H1 (cell line): Measurements from ENCODE around the gene MGARP. TPM values are rescaled to one million over a fixed set of nuclear protein-coding genes. Genes with fewer than 3 reads are reported as not detected.

Experiments
- CTCF ChIA-PET: fragments of 300-600 bp; sonication (Branson Sonifier 250); formaldehyde crosslinking; loops from one replicate; lab custom pipeline; 2021; ENCODE audit not compliant: partially characterized antibody; lab: Charles Lee
- POLR2A ChIA-PET: fragments of 300-600 bp; sonication (Branson Sonifier 250); formaldehyde crosslinking; loops from one replicate; lab custom pipeline; 2021; ENCODE audit warnings: inconsistent platforms; ENCODE audit not compliant: partially characterized antibody; lab: Charles Lee
- DNase-seq, 2 experiments: peaks; one replicate each; pipeline versions ENCODE4 v3.0.0 to v3.0.0-alpha.2; 2010 to 2022; ENCODE audit warnings: low spot score in 2 of 2, low read depth in 1 of 2, mixed read lengths in 1 of 2
- FAIRE-seq: peaks from 2 replicates; lab custom pipeline; 2011; peaks lifted over from hg19 to GRCh38; lab: Jason Lieb, UNC
- H2AFZ ChIP-seq: 2 replicates; pipeline ENCODE4 v1.8.1; 2012; ENCODE audit warnings: low read length, inconsistent platforms
- H2AK5ac ChIP-seq: 2 replicates; pipeline ENCODE4 v1.6.1; 2013; ENCODE audit warnings: low read depth, low read length
- H2BK120ac ChIP-seq: replicated peaks from 2 replicates; pipeline ENCODE3; 2013; ENCODE audit warnings: low read depth, low read length, inconsistent platforms
- H2BK12ac ChIP-seq: 2 replicates; pipeline ENCODE4 v1.6.1; 2013; ENCODE audit warnings: low read depth, low read length
- H2BK15ac ChIP-seq: 2 replicates; pipeline ENCODE4 v1.6.1; 2013; ENCODE audit warnings: low read length
- H2BK20ac ChIP-seq: 2 replicates; pipeline ENCODE4 v1.6.1; 2013; ENCODE audit warnings: low read length
- H2BK5ac ChIP-seq: 2 replicates; pipeline ENCODE4 v1.6.1; 2013; ENCODE audit warnings: low read depth, low read length
- H3K14ac ChIP-seq: 2 replicates; pipeline ENCODE4 v1.6.1; 2013; ENCODE audit warnings: inconsistent platforms; ENCODE audit not compliant: insufficient read length
- H3K18ac ChIP-seq: 2 replicates; pipeline ENCODE4 v1.6.1; 2013; ENCODE audit warnings: low read length; ENCODE audit errors: extremely low read depth
- H3K23ac ChIP-seq: 2 replicates; pipeline ENCODE4 v1.6.1; 2013; ENCODE audit warnings: inconsistent platforms; ENCODE audit not compliant: insufficient read length
- H3K23me2 ChIP-seq: 2 replicates; pipeline ENCODE4 v1.6.1; 2013; ENCODE audit warnings: low read depth, low read length
- H3K27ac ChIP-seq: 2 replicates; pipeline ENCODE4 v1.6.1; 2011; ENCODE audit warnings: low read depth, low read length, inconsistent platforms
- H3K27me3 ChIP-seq, 4 experiments: replicated peaks in 1 of 4; 1 replicate in 1 of 4; 2 replicates in 3 of 4; pipeline versions ENCODE4 v1.6.1 to v1.8.1; 2011 to 2013; ENCODE audit warnings: low read length in 3 of 4, mild to moderate bottlenecking in 3 of 4, inconsistent platforms in 2 of 4, mixed read lengths in 2 of 4, moderate library complexity in 1 of 4; ENCODE audit not compliant: control insufficient read depth in 3 of 4, insufficient read depth in 3 of 4; ENCODE audit errors: extremely low read depth in 1 of 4
- H3K36me3 ChIP-seq, 4 experiments: 2 replicates each; pipeline versions ENCODE4 v1.6.1 to v1.8.1; 2011 to 2013; ENCODE audit warnings: mild to moderate bottlenecking in 4 of 4, low read length in 3 of 4, moderate library complexity in 2 of 4, control low read depth in 1 of 4, inconsistent platforms in 1 of 4; ENCODE audit not compliant: insufficient read depth in 4 of 4, control insufficient read depth in 2 of 4
- H3K4ac ChIP-seq: replicated peaks from 2 replicates; pipeline ENCODE3; 2013; ENCODE audit warnings: low read length, low read depth, mixed read lengths, inconsistent platforms; ENCODE audit not compliant: insufficient read length
- H3K4me1 ChIP-seq, 4 experiments: replicated peaks in 1 of 4; 1 replicate in 1 of 4; 2 replicates in 3 of 4; pipeline versions ENCODE4 v1.6.1 to v1.8.1; 2011 to 2013; ENCODE audit warnings: low read length in 3 of 4, inconsistent platforms in 2 of 4, mixed read lengths in 1 of 4; ENCODE audit not compliant: insufficient read depth in 4 of 4, control insufficient read depth in 3 of 4
- H3K4me2 ChIP-seq, 2 experiments: 2 replicates each; pipeline versions ENCODE4 v1.6.1 to v1.8.1; 2011 to 2013; ENCODE audit warnings: low read depth in 2 of 2, low read length in 2 of 2, control low read depth in 1 of 2, inconsistent platforms in 1 of 2, mild to moderate bottlenecking in 1 of 2; ENCODE audit not compliant: insufficient read depth in 1 of 2
- H3K4me3 ChIP-seq, 4 experiments: fragments of 200-600, 300-600 bp in 1 of 4; sonication (generic), shearing (Covaris generic), sonication (Bioruptor Twin) in 1 of 4; 2 replicates each; pipeline versions ENCODE4 v1.5.1 to v1.8.1; 2011 to 2016; ENCODE audit warnings: low read length in 4 of 4, low read depth in 3 of 4, control low read depth in 2 of 4, inconsistent platforms in 2 of 4, mild to moderate bottlenecking in 2 of 4, mixed read lengths in 1 of 4, moderate library complexity in 1 of 4; ENCODE audit not compliant: insufficient read depth in 2 of 4; ENCODE audit errors: extremely low read depth in 1 of 4
- H3K56ac ChIP-seq: replicated peaks from 2 replicates; pipeline ENCODE3; 2013; ENCODE audit warnings: low read depth, mild to moderate bottlenecking, mixed read lengths, low read length, inconsistent platforms; ENCODE audit not compliant: insufficient read length
- H3K79me1 ChIP-seq: 2 replicates; pipeline ENCODE4 v1.6.1; 2013; ENCODE audit warnings: low read depth, low read length, control low read depth
- H3K79me2 ChIP-seq, 2 experiments: 2 replicates each; pipeline versions ENCODE4 v1.6.1 to v1.8.1; 2012 to 2013; ENCODE audit warnings: low read length in 2 of 2, mild to moderate bottlenecking in 2 of 2, inconsistent platforms in 1 of 2; ENCODE audit not compliant: insufficient read depth in 2 of 2, control insufficient read depth in 1 of 2
- H3K9ac ChIP-seq, 4 experiments: replicated peaks in 1 of 4; 1 replicate in 1 of 4; 2 replicates in 3 of 4; pipeline versions ENCODE4 v1.6.1 to v1.8.1; 2011 to 2013; ENCODE audit warnings: low read depth in 3 of 4, low read length in 3 of 4, control low read depth in 2 of 4, mild to moderate bottlenecking in 2 of 4, moderate library complexity in 2 of 4, inconsistent platforms in 1 of 4; ENCODE audit errors: extremely low read depth in 1 of 4
- H3K9me3 ChIP-seq, 2 experiments: 2 replicates each; pipeline versions ENCODE4 v1.6.1 to v1.8.1; 2012 to 2013; ENCODE audit warnings: mild to moderate bottlenecking in 2 of 2, moderate library complexity in 2 of 2, control low read depth in 1 of 2, inconsistent platforms in 1 of 2, low read depth in 1 of 2, low read length in 1 of 2, mixed read lengths in 1 of 2; ENCODE audit not compliant: insufficient read depth in 2 of 2
- H4K20me1 ChIP-seq, 2 experiments: replicated peaks in 1 of 2; 2 replicates each; pipeline versions ENCODE3 to v1.8.1; 2011 to 2013; ENCODE audit warnings: inconsistent platforms in 2 of 2, low read length in 2 of 2, mild to moderate bottlenecking in 1 of 2; ENCODE audit not compliant: insufficient read depth in 2 of 2, control insufficient read depth in 1 of 2
- H4K5ac ChIP-seq: 2 replicates; pipeline ENCODE4 v1.6.1; 2013; ENCODE audit warnings: low read length, low read depth, mixed read lengths, inconsistent platforms; ENCODE audit not compliant: insufficient read length
- H4K8ac ChIP-seq: 2 replicates; pipeline ENCODE4 v1.8.0; 2013; ENCODE audit warnings: mild to moderate bottlenecking, moderate library complexity, low read length, inconsistent platforms; ENCODE audit not compliant: insufficient read depth; ENCODE audit errors: extremely low read depth
- H4K91ac ChIP-seq: replicated peaks from 2 replicates; pipeline ENCODE3; 2013; ENCODE audit warnings: low read length, mixed read lengths, inconsistent platforms; ENCODE audit not compliant: insufficient read length
- CBX8 ChIP-seq: fragments of 300-800, 300-1000 bp; sonication (generic); IDR thresholded peaks from 2 replicates; pipeline ENCODE4 v1.7.1; 2016; ENCODE audit warnings: low read depth, low read length, borderline replicate concordance
- CHD2 ChIP-seq: IDR thresholded peaks from 2 replicates; pipeline ENCODE4 v1.6.1; 2012; ENCODE audit warnings: low read length, improper control_type of control experiment
- FOSL1 ChIP-seq: IDR thresholded peaks from 2 replicates; pipeline ENCODE4 v1.6.1; 2011; ENCODE audit warnings: mild to moderate bottlenecking, low read depth, low read length, moderate library complexity; ENCODE audit not compliant: insufficient read depth
- HDAC2 ChIP-seq, 2 experiments: fragments of 300-600 bp in 1 of 2; sonication (generic) in 1 of 2; IDR thresholded peaks; 2 replicates each; pipeline ENCODE4 v1.6.1; 2011 to 2012; ENCODE audit warnings: low read depth in 2 of 2, low read length in 2 of 2, mild to moderate bottlenecking in 2 of 2, moderate library complexity in 2 of 2, borderline replicate concordance in 1 of 2, inconsistent platforms in 1 of 2
- JUN ChIP-seq: IDR thresholded peaks from 2 replicates; pipeline ENCODE4 v1.6.1; 2011; ENCODE audit warnings: low read depth, mild to moderate bottlenecking, improper control_type of control experiment, low read length
- JUND ChIP-seq: IDR thresholded peaks from 2 replicates; pipeline ENCODE4 v1.6.1; 2011; ENCODE audit warnings: mild to moderate bottlenecking, improper control_type of control experiment, low read length
- KDM1A ChIP-seq: fragments of 200-600, 300-600 bp; sonication (generic); IDR thresholded peaks from 2 replicates; pipeline ENCODE4 v1.7.1; 2016; ENCODE audit warnings: mild to moderate bottlenecking, low read length, borderline replicate concordance
- KDM5A ChIP-seq: fragments of 200-600 bp; IDR thresholded peaks from 2 replicates; pipeline ENCODE4 v1.7.1; 2012; ENCODE audit warnings: mild to moderate bottlenecking, low read length, inconsistent platforms, mixed read lengths
- NANOG ChIP-seq: IDR thresholded peaks from 2 replicates; pipeline ENCODE4 v1.6.1; 2011; ENCODE audit warnings: low read length, low read depth, mild to moderate bottlenecking, inconsistent platforms; ENCODE audit not compliant: insufficient read depth, poor library complexity, severe bottlenecking
- PHF8 ChIP-seq: fragments of 200-600 bp; sonication (generic); conservative IDR thresholded peaks from 2 replicates; pipeline ENCODE4 v1.7.1; 2012; ENCODE audit warnings: low read depth, mild to moderate bottlenecking, inconsistent platforms, low read length, moderate library complexity
- POLR2AphosphoS5 ChIP-seq: IDR thresholded peaks from 2 replicates; pipeline ENCODE4 v1.6.1; 2011; ENCODE audit warnings: low read depth, low read length
- SP4 ChIP-seq: IDR thresholded peaks from 2 replicates; pipeline ENCODE4 v1.6.1; 2012; ENCODE audit warnings: low read length, inconsistent platforms
- SUZ12 ChIP-seq: fragments of 200-600 bp; sonication (generic); IDR thresholded peaks from 2 replicates; pipeline ENCODE4 v1.6.1; 2012; ENCODE audit warnings: mild to moderate bottlenecking, inconsistent platforms, low read length, moderate library complexity, mixed read lengths
- WGBS, 2 experiments: shearing (Covaris generic) in 1 of 2; methylation state at CpG; one replicate each; pipeline versions ENCODE4 v1.1.6 to v1.1.7; 2013 to 2015; ENCODE audit warnings: low lambda C conversion rate in 2 of 2, mixed read lengths in 2 of 2, inconsistent platforms in 1 of 2, low coverage in 1 of 2, missing lambda C conversion rate in 1 of 2; ENCODE audit not compliant: insufficient replicate concordance in 2 of 2, insufficient coverage in 1 of 2, insufficient read length in 1 of 2; ENCODE audit errors: extremely low coverage in 1 of 2, missing lambda C conversion rate in 1 of 2; 5-methylcytosine and 5-hydroxymethylcytosine counted together
- polyA plus RNA-seq, 7 experiments: library from polyadenylated mRNA; depleted of rRNA in 3 of 7; stranded (reverse) in 5 of 7; unstranded in 2 of 7; fragments of >200 nt in 5 of 7; fragments of 200-250 nt in 2 of 7; gene quantifications; 1 replicate in 5 of 7; 2 replicates in 1 of 7; 4 replicates in 1 of 7; pipeline versions ENCODE4 v1.2.1 to v1.2.3, GENCODE V29; 2011 to 2013; ENCODE audit warnings: missing spikeins in 2 of 7, mixed read lengths in 2 of 7
- total RNA-seq: library from RNA; stranded (reverse); fragmentation: NEBNext Ultra II Directional; extraction: Animal tissue kit (Norgen Biotek cat#: 25700); gene quantifications from 2 replicates; pipeline ENCODE4 v1.2.1, GENCODE V29; 2021
- TF ChIP-seq, protein P1 (sequence below): IDR thresholded peaks from 2 replicates; pipeline ENCODE4 v1.6.1; 2012; ENCODE audit warnings: inconsistent platforms

MGARP gene
- total and polyA plus RNA-seq, 2 of the 8 experiments (the other 6 are each of a cell fraction or from before 2014, with no cell fraction given) = 2.8 to 4.5 TPM

DNA sequence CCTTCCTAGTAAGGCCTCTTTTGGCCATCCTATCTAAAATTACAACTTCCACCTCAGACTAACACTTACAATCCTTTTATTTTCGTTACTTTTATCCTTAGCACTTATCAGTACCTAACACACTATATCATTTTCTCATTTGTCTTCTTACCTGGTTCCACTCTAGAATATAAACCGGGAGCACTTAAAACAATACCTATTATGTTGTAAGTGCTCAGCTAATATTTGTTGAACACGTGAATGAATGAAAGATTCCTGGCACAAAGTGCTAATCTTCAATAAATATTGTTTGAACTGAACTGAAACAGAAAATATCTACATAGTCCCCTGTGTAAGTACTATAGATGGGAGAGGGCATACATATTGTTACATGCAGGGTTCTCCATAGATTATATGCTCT is 14.4 kb downstream of the MGARP start:
- H3K18ac ChIP-seq = no peak overlapping the region
- DNase-seq = no peak
- no peak overlapping the region for H3K9ac ChIP-seq
- no peak overlapping the region for H2BK20ac ChIP-seq
- H4K8ac ChIP-seq = no peak overlapping the region
- no peak overlapping the region for H3K23ac ChIP-seq
- no peak overlapping the region for H3K27ac ChIP-seq
- H2AK5ac ChIP-seq = no peak overlapping the region
- no peaks in the 10 kb centered on the region for H4K20me1 ChIP-seq
- H2BK120ac ChIP-seq = no peak overlapping the region
- H3K27me3 ChIP-seq = no peaks in the 10 kb centered on the region
- ChIA-PET POLR2A (no interaction called here), CTCF (interaction anchor here (0.6 to 2.3 kb wide), 7 partner anchors 9 to 433 kb away, joined by 3 to 10 read pairs (median 3); partner anchors contain the start of gene MGARP)
- H3K4ac ChIP-seq = no peak overlapping the region
- no peaks in the 10 kb centered on the region for H3K36me3 ChIP-seq
- no peak overlapping the region for H2BK15ac ChIP-seq
- no peak overlapping the region for H3K14ac ChIP-seq
- H3K79me1 ChIP-seq = no peaks in the 10 kb centered on the region
- H3K9me3 ChIP-seq = no peaks in the 10 kb centered on the region
- no peak overlapping the region for H2AFZ ChIP-seq
- H3K23me2 ChIP-seq = no peaks in the 10 kb centered on the region
- no peak overlapping the region for H4K91ac ChIP-seq
- FAIRE-seq = no peak
- H2BK5ac ChIP-seq = no peak overlapping the region
- peaks cover 0 to 8% (median 2%) of the 10 kb centered on the region in 4 experiments; a peak in 4 of 7 replicates for H3K4me1 ChIP-seq
- H3K79me2 ChIP-seq = no peaks in the 10 kb centered on the region
- H3K4me2 ChIP-seq = no peak overlapping the region
- H4K5ac ChIP-seq = no peak overlapping the region
- H2BK12ac ChIP-seq = no peak overlapping the region
- WGBS, 2 experiments = 51% methylated on average over 3 of the region's 3 CpGs; no CpG with 5 or more reads in 1 of the 2 experiments
- H3K4me3 ChIP-seq = no peak overlapping the region
- H3K56ac ChIP-seq = no peak overlapping the region
- TF ChIP-seq NANOG = no peak
- no peak for TF ChIP-seq SUZ12
- TF ChIP-seq POLR2AphosphoS5 = no peak
- TF ChIP-seq, protein P1, sequence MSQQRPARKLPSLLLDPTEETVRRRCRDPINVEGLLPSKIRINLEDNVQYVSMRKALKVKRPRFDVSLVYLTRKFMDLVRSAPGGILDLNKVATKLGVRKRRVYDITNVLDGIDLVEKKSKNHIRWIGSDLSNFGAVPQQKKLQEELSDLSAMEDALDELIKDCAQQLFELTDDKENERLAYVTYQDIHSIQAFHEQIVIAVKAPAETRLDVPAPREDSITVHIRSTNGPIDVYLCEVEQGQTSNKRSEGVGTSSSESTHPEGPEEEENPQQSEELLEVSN = no peak
- TF ChIP-seq CBX8 = no peak
- TF ChIP-seq KDM5A = no peak
- no peak for TF ChIP-seq HDAC2 (IDR thresholded peaks at IDR 0.05; ENCODE audit: borderline replicate concordance in 1 of 2, low read depth in 2 of 2, low read length in 2 of 2)
- no peak for TF ChIP-seq SP4
- TF ChIP-seq CHD2 = no peak
- TF ChIP-seq KDM1A = no peak
- no peak for TF ChIP-seq PHF8
- TF ChIP-seq FOSL1 = no peak
- no peak for TF ChIP-seq JUN
- TF ChIP-seq JUND = no peak
